ENCODE results near the gene RAF1. TPM values are rescaled to one million over a fixed set of nuclear protein-coding genes. Genes with fewer than 3 reads are reported as not detected.

RAF1 gene
- total and polyA plus RNA-seq, 2 of the 13 experiments (the other 11 are each of a cell fraction or from before 2014, with no cell fraction given) = 72.2 to 91.4 TPM

GRCh38 chr3:12591456-12591855 lies 72.5 kb downstream of the RAF1 start:
- intact Hi-C loops (cut with micrococcal nuclease; ENCODE audit: unreplicated experiment) = no loop called here
- ATAC-seq (no peak), DNase-seq (ENCODE audit: low spot score) (no peak), FAIRE-seq (no peak)
- Histone ChIP-seq H3K4me2 (ENCODE audit: low read depth, low read length) (no peak overlapping the region), H3K4me1 (ENCODE audit: insufficient read depth, low read length) (no peaks in the 10 kb centered on the region), H3K27me3 (ENCODE audit: control insufficient read depth in 1 of 2, insufficient read depth in 2 of 2, low read length in 2 of 2) (no peaks in the 10 kb centered on the region), H2AFZ (ENCODE audit: low read length) (no peak overlapping the region), H3K4me3 (replicated peaks in 1 of 3; ENCODE audit: insufficient read depth in 1 of 3, low read depth in 2 of 3, low read length in 3 of 3) (no peak overlapping the region), H3K36me3 (replicated peaks in 1 of 2; ENCODE audit: control insufficient read depth in 1 of 2, insufficient read depth in 2 of 2, low read length in 2 of 2) (peaks cover 31 to 78% of the 10 kb centered on the region in 2 experiments), H4K20me1 (ENCODE audit: insufficient read depth, low read length) (no peaks in the 10 kb centered on the region), H3K79me2 (ENCODE audit: insufficient read depth, low read length) (no peaks in the 10 kb centered on the region), H3K9ac (ENCODE audit: insufficient read depth, low read depth, low read length) (no peak overlapping the region), H3K27ac (ENCODE audit: extremely low read length, insufficient read depth, low read length) (no peak overlapping the region), H3K9me3 (ENCODE audit: low read length) (no peaks in the 10 kb centered on the region)
- 92% methylated on average over 6 of the region's 6 CpGs for WGBS (ENCODE audit: low lambda C conversion rate)
- no TSS peak for BruUV-seq (replicated peaks)
- ChIA-PET POLR2A (no interaction called here), CTCF (ENCODE audit: low intra/inter-chr PET ratio, low total read pairs) (no interaction called here)
- in situ Hi-C loops (cut with HindIII; ENCODE audit: extremely low pct_ligation_motif_present, low pct_unique_long_range_greater_than_20kb) = no loop called here
- TF ChIP-seq, protein P1, sequence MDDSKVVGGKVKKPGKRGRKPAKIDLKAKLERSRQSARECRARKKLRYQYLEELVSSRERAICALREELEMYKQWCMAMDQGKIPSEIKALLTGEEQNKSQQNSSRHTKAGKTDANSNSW (CRISPR knock-in tag; IDR thresholded peaks at IDR 0.05; ENCODE audit: borderline replicate concordance) = no peak
- no peak for TF ChIP-seq ZNF280D (CRISPR knock-in tag; IDR thresholded peaks at IDR 0.05)
- TF ChIP-seq ZKSCAN1 (IDR thresholded peaks at IDR 0.05; ENCODE audit: low read length) = no peak
- no peak for TF ChIP-seq ONECUT2 (CRISPR knock-in tag; IDR thresholded peaks at IDR 0.05)
- TF ChIP-seq HCFC1 (IDR thresholded peaks at IDR 0.05; ENCODE audit: low read depth, low read length) = no peak
- TF ChIP-seq ZNF354B (CRISPR knock-in tag; IDR thresholded peaks at IDR 0.05) = no peak
- no peak for TF ChIP-seq ZNF10 (CRISPR knock-in tag; IDR thresholded peaks at IDR 0.05; ENCODE audit: borderline replicate concordance, low read depth)
- TF ChIP-seq ZNF180 (CRISPR knock-in tag; IDR thresholded peaks at IDR 0.05; ENCODE audit: borderline replicate concordance, low read depth) = no peak
- TF ChIP-seq SRSF9 (IDR thresholded peaks at IDR 0.05; ENCODE audit: borderline replicate concordance, insufficient read depth, low read depth, low read length, poor library complexity, severe bottlenecking) = no peak
- no peak for TF ChIP-seq ZNF672 (CRISPR knock-in tag; IDR thresholded peaks at IDR 0.05)
- no peak for TF ChIP-seq SP4 (CRISPR knock-in tag; IDR thresholded peaks at IDR 0.05)
- TF ChIP-seq ZNF512B (CRISPR knock-in tag; IDR thresholded peaks at IDR 0.05; ENCODE audit: borderline replicate concordance) = no peak
- TF ChIP-seq, protein P2, sequence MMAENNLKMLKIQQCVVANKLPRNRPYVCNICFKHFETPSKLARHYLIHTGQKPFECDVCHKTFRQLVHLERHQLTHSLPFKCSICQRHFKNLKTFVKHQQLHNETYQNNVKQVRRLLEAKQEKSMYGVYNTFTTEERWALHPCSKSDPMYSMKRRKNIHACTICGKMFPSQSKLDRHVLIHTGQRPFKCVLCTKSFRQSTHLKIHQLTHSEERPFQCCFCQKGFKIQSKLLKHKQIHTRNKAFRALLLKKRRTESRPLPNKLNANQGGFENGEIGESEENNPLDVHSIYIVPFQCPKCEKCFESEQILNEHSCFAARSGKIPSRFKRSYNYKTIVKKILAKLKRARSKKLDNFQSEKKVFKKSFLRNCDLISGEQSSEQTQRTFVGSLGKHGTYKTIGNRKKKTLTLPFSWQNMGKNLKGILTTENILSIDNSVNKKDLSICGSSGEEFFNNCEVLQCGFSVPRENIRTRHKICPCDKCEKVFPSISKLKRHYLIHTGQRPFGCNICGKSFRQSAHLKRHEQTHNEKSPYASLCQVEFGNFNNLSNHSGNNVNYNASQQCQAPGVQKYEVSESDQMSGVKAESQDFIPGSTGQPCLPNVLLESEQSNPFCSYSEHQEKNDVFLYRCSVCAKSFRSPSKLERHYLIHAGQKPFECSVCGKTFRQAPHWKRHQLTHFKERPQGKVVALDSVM (CRISPR knock-in tag; IDR thresholded peaks at IDR 0.05) = no peak
- TF ChIP-seq KAT2B (IDR thresholded peaks at IDR 0.05; ENCODE audit: borderline replicate concordance, low read depth, low read length) = no peak
- no peak for TF ChIP-seq CSRNP1 (CRISPR knock-in tag; IDR thresholded peaks at IDR 0.05)
